Fibroblast of lung (primary cell): ENCODE measurements around the gene DPH6. TPM values are rescaled to one million over a fixed set of nuclear protein-coding genes. Genes with fewer than 3 reads are reported as not detected.
A peak's percentile ranks its signal among the peaks of the same experiment; 100 is the strongest.
"Not testable (repeated sequence)": the region's sequence is repeated elsewhere in the genome, so short reads cannot be mapped to it uniquely, and the experiment has no call there.

Experiments
- DNase-seq, 2 donors: peaks; one replicate each; pipeline versions ENCODE4 v3.0.0 to v3.0.0-alpha.2; 2010; ENCODE audit warnings: low read depth in 2 of 2
- H2AFZ ChIP-seq: 2 replicates; pipeline ENCODE4 v1.5.1; 2012; ENCODE audit warnings: low read length, control low read depth, inconsistent platforms
- H3K27ac ChIP-seq: 2 replicates; pipeline ENCODE4 v1.5.1; 2011; ENCODE audit warnings: low read length, control low read depth; ENCODE audit not compliant: insufficient read depth
- H3K27me3 ChIP-seq: 2 replicates; pipeline ENCODE4 v1.5.1; 2011; ENCODE audit warnings: mild to moderate bottlenecking, low read length; ENCODE audit not compliant: control insufficient read depth, insufficient read depth
- H3K36me3 ChIP-seq: 2 replicates; pipeline ENCODE4 v1.5.1; 2011; ENCODE audit warnings: low read length; ENCODE audit not compliant: control insufficient read depth, insufficient read depth
- H3K4me1 ChIP-seq: 2 replicates; pipeline ENCODE4 v1.5.1; 2011; ENCODE audit warnings: low read length; ENCODE audit not compliant: control insufficient read depth, insufficient read depth; ENCODE audit errors: extremely low read depth
- H3K4me2 ChIP-seq: 2 replicates; pipeline ENCODE4 v1.5.1; 2011; ENCODE audit warnings: low read length, control low read depth; ENCODE audit not compliant: insufficient read depth; ENCODE audit errors: extremely low read depth
- H3K4me3 ChIP-seq, 4 experiments: fragments of 200-600 bp in 1 of 4; sonication (generic) in 1 of 4; replicated peaks in 1 of 4; 2 replicates each; pipeline ENCODE4 v1.5.1; 2011 to 2016; ENCODE audit warnings: low read length in 4 of 4, low read depth in 3 of 4, mild to moderate bottlenecking in 3 of 4, control low read depth in 2 of 4, inconsistent platforms in 1 of 4, mixed read lengths in 1 of 4; ENCODE audit not compliant: insufficient read depth in 1 of 4; ENCODE audit errors: control extremely low read depth in 1 of 4
- H3K79me2 ChIP-seq: 2 replicates; pipeline ENCODE4 v1.5.1; 2012; ENCODE audit warnings: mild to moderate bottlenecking, low read length, inconsistent platforms; ENCODE audit not compliant: control insufficient read depth, insufficient read depth
- H3K9ac ChIP-seq: 2 replicates; pipeline ENCODE4 v1.5.1; 2011; ENCODE audit warnings: mild to moderate bottlenecking, low read length, control low read depth; ENCODE audit not compliant: insufficient read depth
- H3K9me3 ChIP-seq: 2 replicates; pipeline ENCODE4 v1.5.1; 2012; ENCODE audit warnings: low read depth, low read length; ENCODE audit not compliant: control insufficient read depth, insufficient read depth
- H4K20me1 ChIP-seq: 2 replicates; pipeline ENCODE4 v1.5.1; 2011; ENCODE audit warnings: low read length; ENCODE audit not compliant: control insufficient read depth, insufficient read depth; ENCODE audit errors: extremely low read depth
- EZH2 ChIP-seq: IDR thresholded peaks from 2 replicates; pipeline ENCODE4 v1.5.1; 2012; ENCODE audit warnings: low read length, control low read depth, mild to moderate bottlenecking; ENCODE audit errors: missing control alignments
- polyA minus RNA-seq: library from RNA; depleted of rRNA, polyadenylated mRNA; stranded (reverse); fragments of >200 nt; gene quantifications from 2 replicates; pipeline ENCODE4 v1.2.3, GENCODE V29; 2011; ENCODE audit warnings: low replicate concordance
- polyA plus RNA-seq, 2 donors: library from polyadenylated mRNA; depleted of rRNA in 1 of 2; stranded (reverse) in 1 of 2; unstranded in 1 of 2; fragments of >200 nt; gene quantifications; 2 replicates each; pipeline ENCODE4 v1.2.1, GENCODE V29; 2011 to 2012; ENCODE audit warnings: missing spikeins in 1 of 2
- total RNA-seq: library from RNA; depleted of rRNA; stranded (reverse); fragments of >200 nt; gene quantifications from 2 replicates; pipeline ENCODE4 v1.2.1, GENCODE V29; 2014
- TF ChIP-seq, protein P1 (sequence below), 2 donors: IDR thresholded peaks in 1 of 2; conservative IDR thresholded peaks in 1 of 2; 1 replicate in 1 of 2; 2 replicates in 1 of 2; pipeline ENCODE4 v1.5.1; 2011 to 2012; ENCODE audit warnings: low read length in 2 of 2, control low read depth in 1 of 2, inconsistent platforms in 1 of 2, low read depth in 1 of 2, mild to moderate bottlenecking in 1 of 2

The DPH6 gene
- total RNA-seq (12.8 and 13.5 TPM in 2 replicates), polyA plus RNA-seq (9.7 and 19.2 TPM in 2 replicates), polyA minus RNA-seq (21.5 TPM in 1 of 2 replicates, not detected in the other)
- polyA plus RNA-seq (2012): 7.6 and 15.1 TPM in 2 replicates

DNA sequence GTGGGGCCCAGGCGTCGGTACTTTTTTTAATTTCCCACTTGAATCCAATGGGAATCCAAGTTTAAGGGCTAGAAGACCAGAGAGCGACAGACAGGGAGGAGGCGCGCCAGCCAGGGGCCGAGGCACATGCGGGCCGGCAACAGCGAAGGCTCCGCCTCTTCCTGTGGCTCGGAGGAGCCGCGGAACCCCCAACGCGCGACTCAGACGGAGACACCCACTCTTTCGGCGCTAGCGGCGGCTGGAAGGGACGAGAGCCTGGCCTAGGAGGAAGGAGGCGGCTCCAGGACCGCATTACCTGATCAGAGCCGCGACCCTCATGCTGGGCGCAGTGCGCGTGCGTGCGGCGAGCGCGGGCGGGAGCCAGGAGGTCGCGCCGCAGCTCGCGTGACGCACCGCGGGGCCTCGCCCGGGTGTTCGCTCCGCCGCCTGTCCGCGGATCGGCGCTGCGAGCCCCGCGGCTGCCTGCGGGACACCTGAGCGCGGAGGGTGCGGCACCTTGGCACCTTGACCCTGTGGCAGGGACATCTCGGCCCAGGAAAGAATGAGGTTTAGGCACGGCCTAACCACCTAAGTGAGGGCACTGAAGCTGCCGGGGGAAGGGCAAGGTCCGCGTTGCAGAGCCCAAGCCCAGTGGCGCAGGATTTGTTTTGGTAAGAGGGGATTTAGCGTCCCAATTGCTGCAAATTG, at the start of gene DPH6:
TSS of gene DPH6 (minus strand) at position 342 of the 687 bp plus-strand sequence. CDS start at position 318, 24 bp downstream.
- H3K9ac ChIP-seq: peak within 1 kb of the TSS; percentile 83
- no peaks in the 10 kb centered on the region for H3K9me3 ChIP-seq
- H3K79me2 ChIP-seq: no peaks in the 10 kb centered on the region
- peak within 1 kb of the TSS; percentile 84 for H2AFZ ChIP-seq
- no peaks in the 10 kb centered on the region for H4K20me1 ChIP-seq
- DNase-seq: peak; percentile 85 to 86
- peak within 1 kb of the TSS; percentile 95 for H3K27ac ChIP-seq
- peak within 1 kb of the TSS; percentile 56 to 73 (median 66) for H3K4me3 ChIP-seq
- H3K36me3 ChIP-seq: no peaks in the 10 kb centered on the region
- peak within 1 kb of the TSS; percentile 86 for H3K4me2 ChIP-seq
- H3K4me1 ChIP-seq: peaks cover 3% of the 10 kb centered on the region
- TF ChIP-seq, protein P1, sequence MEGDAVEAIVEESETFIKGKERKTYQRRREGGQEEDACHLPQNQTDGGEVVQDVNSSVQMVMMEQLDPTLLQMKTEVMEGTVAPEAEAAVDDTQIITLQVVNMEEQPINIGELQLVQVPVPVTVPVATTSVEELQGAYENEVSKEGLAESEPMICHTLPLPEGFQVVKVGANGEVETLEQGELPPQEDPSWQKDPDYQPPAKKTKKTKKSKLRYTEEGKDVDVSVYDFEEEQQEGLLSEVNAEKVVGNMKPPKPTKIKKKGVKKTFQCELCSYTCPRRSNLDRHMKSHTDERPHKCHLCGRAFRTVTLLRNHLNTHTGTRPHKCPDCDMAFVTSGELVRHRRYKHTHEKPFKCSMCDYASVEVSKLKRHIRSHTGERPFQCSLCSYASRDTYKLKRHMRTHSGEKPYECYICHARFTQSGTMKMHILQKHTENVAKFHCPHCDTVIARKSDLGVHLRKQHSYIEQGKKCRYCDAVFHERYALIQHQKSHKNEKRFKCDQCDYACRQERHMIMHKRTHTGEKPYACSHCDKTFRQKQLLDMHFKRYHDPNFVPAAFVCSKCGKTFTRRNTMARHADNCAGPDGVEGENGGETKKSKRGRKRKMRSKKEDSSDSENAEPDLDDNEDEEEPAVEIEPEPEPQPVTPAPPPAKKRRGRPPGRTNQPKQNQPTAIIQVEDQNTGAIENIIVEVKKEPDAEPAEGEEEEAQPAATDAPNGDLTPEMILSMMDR (conservative IDR thresholded peaks at IDR 0.05 in 1 of 2, IDR thresholded peaks at IDR 0.05 in 1 of 2; ENCODE audit: low read depth in 1 of 2, low read length in 2 of 2): peak; percentile 6 to 8
- no peak for TF ChIP-seq EZH2
- H3K27me3 ChIP-seq: no peaks in the 10 kb centered on the region

GRCh38 chr15:35595656-35596055, 49.7 kb upstream of the DPH6 start:
- Histone ChIP-seq H3K4me1 (no peaks in the 10 kb centered on the region), H3K79me2 (no peaks in the 10 kb centered on the region), H4K20me1 (no peaks in the 10 kb centered on the region), H3K36me3 (no peaks in the 10 kb centered on the region), H3K4me3 (no peak overlapping the region), H3K27ac (no peak overlapping the region), H3K4me2 (no peak overlapping the region), H3K27me3 (no peaks in the 10 kb centered on the region), H2AFZ (no peak overlapping the region), H3K9me3 (no peaks in the 10 kb centered on the region), H3K9ac (no peak overlapping the region)
- TF ChIP-seq, protein P1 (conservative IDR thresholded peaks at IDR 0.05 in 1 of 2, IDR thresholded peaks at IDR 0.05 in 1 of 2; ENCODE audit: low read depth in 1 of 2, low read length in 2 of 2): no peak
- no peak for TF ChIP-seq EZH2
- DNase-seq: peak in 1 of 2 donors; percentile 25

DNA sequence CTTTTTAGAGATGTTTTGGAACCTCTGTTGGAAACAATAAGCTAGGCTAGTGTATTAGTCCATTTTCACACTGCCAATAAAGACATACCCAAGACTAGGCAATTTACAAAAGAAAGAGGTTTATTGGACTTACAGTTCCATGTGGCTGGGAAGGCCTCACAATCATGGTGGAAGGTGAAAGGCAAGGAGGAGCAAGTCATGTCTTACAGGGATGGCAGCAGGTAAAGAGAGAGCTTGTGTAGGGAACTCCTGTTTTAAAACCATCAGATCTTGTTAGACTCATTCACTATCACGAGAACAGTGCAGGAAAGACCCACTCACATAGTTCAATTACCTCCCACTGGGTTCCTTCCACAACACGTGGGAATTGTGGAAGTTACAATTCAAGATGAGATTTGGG, 46.0 kb upstream of the DPH6 start:
- not testable (repeated sequence) for H3K4me1 ChIP-seq, H3K79me2 ChIP-seq, H3K9me3 ChIP-seq

More for the DNA sequence above, 46.0 kb upstream of the DPH6 start:
- H3K9ac ChIP-seq, DNase-seq, H2AFZ ChIP-seq, H3K27ac ChIP-seq, H3K4me2 ChIP-seq, H3K4me3 ChIP-seq, H4K20me1 ChIP-seq, H3K36me3 ChIP-seq, H3K27me3 ChIP-seq: not testable (repeated sequence)
